ENCODE results near the gene IGFL3. TPM values are rescaled to one million over a fixed set of nuclear protein-coding genes. Genes with fewer than 3 reads are reported as not detected.
A peak's percentile ranks its signal among the peaks of the same experiment; 100 is the strongest.

The IGFL3 gene
- polyA plus RNA-seq, 1 donor (not counting 4 experiments of a cell fraction or from before 2014, with no cell fraction given): 344 TPM

DNA sequence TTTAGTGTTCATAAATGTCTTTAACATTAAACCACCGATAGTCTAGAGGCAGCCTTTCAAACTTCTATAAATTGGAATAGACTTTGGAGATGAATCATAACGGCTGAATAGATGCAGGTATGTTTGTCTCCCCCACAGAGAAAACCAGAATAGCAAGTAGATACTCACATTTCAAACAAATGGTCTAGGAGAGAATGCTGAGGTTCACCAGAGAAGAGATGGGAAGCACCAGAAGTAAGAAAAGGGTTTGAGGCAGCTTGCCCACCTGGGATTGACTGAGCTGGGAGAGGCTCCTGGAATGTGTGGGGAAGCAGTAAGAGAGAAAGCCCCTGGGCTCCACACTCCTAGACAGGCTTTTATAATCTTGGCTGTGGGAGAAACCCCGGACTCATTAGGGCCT is 6.4 kb downstream of the IGFL3 start:
- FAIRE-seq: peak; percentile 69
- Histone ChIP-seq H3K4me1 (ENCODE audit: control insufficient read depth, extremely low read depth, insufficient read depth, low read length) (peaks cover 40% of the 10 kb centered on the region), H4K20me1 (ENCODE audit: control insufficient read depth, extremely low read depth, insufficient read depth, low read length) (no peaks in the 10 kb centered on the region), H2AFZ (ENCODE audit: control insufficient read depth, low read length) (no peak overlapping the region), H3K36me3 (ENCODE audit: control insufficient read depth in 2 of 2, extremely low read depth in 1 of 2, insufficient read depth in 2 of 2, low read length in 2 of 2) (peaks cover 0 to 6% of the 10 kb centered on the region in 2 experiments), H3K9ac (ENCODE audit: control insufficient read depth, extremely low read depth, insufficient read depth, low read length) (peak overlapping the region; percentile 9), H3K9me1 (ENCODE audit: control insufficient read depth, extremely low read depth, insufficient read depth, low read length) (no peaks in the 10 kb centered on the region), H3K27ac (ENCODE audit: control insufficient read depth, insufficient read depth, low read length) (peak overlapping the region; percentile 70), H3K9me3 (ENCODE audit: control insufficient read depth, low read depth, low read length) (no peaks in the 10 kb centered on the region), H3K27me3 (ENCODE audit: control insufficient read depth, extremely low read depth, insufficient read depth, low read length) (no peaks in the 10 kb centered on the region), H3K4me2 (ENCODE audit: control insufficient read depth, extremely low read depth, insufficient read depth, low read depth, low read length) (peak overlapping the region; percentile 24), H3K79me2 (ENCODE audit: control insufficient read depth, insufficient read depth, low read length) (no peaks in the 10 kb centered on the region), H3K4me3 (ENCODE audit: control insufficient read depth in 2 of 3, extremely low read depth in 1 of 3, insufficient read depth in 2 of 3, low read depth in 1 of 3, low read length in 3 of 3) (no peak overlapping the region)
- dilution Hi-C loops (cut with MboI; ENCODE audit: extremely low pct_ligation_motif_present, low sequenced_read_pairs): no loop called here
- DNase-seq (ENCODE audit: low read depth, low spot score): no peak
- TF ChIP-seq, protein P1, sequence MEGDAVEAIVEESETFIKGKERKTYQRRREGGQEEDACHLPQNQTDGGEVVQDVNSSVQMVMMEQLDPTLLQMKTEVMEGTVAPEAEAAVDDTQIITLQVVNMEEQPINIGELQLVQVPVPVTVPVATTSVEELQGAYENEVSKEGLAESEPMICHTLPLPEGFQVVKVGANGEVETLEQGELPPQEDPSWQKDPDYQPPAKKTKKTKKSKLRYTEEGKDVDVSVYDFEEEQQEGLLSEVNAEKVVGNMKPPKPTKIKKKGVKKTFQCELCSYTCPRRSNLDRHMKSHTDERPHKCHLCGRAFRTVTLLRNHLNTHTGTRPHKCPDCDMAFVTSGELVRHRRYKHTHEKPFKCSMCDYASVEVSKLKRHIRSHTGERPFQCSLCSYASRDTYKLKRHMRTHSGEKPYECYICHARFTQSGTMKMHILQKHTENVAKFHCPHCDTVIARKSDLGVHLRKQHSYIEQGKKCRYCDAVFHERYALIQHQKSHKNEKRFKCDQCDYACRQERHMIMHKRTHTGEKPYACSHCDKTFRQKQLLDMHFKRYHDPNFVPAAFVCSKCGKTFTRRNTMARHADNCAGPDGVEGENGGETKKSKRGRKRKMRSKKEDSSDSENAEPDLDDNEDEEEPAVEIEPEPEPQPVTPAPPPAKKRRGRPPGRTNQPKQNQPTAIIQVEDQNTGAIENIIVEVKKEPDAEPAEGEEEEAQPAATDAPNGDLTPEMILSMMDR (optimal IDR thresholded peaks at IDR 0.05 in 1 of 3, IDR thresholded peaks at IDR 0.05 in 1 of 3, conservative IDR thresholded peaks at IDR 0.05 in 1 of 3; ENCODE audit: extremely low read depth in 1 of 3, insufficient read depth in 2 of 3, low read length in 3 of 3): no peak
- no peak for TF ChIP-seq EZH2 (IDR thresholded peaks at IDR 0.05; ENCODE audit: low read length)

DNA sequence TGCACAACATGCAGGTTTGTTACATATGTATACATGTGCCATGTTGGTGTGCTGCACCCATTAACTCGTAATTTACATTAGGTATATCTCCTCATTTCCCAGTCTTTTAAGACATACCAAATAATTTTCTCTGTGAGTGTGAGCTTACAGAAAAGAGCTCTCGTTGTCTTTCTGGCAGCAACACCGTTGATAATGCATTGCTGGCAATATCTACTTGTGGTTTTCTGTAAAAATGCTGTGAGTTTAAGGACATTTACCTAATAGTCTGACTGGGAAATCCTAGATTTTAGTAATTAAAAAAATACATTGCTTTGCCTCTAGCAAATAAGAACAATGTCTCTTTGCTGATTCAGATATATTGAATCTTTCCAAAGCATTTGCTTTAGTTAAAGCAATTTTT is 8.4 kb downstream of the IGFL3 start:
- no peak overlapping the region for H3K4me3 ChIP-seq (ENCODE audit: control insufficient read depth in 2 of 3, extremely low read depth in 1 of 3, insufficient read depth in 2 of 3, low read depth in 1 of 3, low read length in 3 of 3)
- dilution Hi-C loops (cut with MboI; ENCODE audit: extremely low pct_ligation_motif_present, low sequenced_read_pairs): no loop called here
- peaks cover 0 to 6% of the 10 kb centered on the region in 2 experiments for H3K36me3 ChIP-seq (ENCODE audit: control insufficient read depth in 2 of 2, extremely low read depth in 1 of 2, insufficient read depth in 2 of 2, low read length in 2 of 2)
- no peaks in the 10 kb centered on the region for H3K79me2 ChIP-seq (ENCODE audit: control insufficient read depth, insufficient read depth, low read length)
- no peak overlapping the region for H2AFZ ChIP-seq (ENCODE audit: control insufficient read depth, low read length)
- no peaks in the 10 kb centered on the region for H4K20me1 ChIP-seq (ENCODE audit: control insufficient read depth, extremely low read depth, insufficient read depth, low read length)
- FAIRE-seq (no peak), DNase-seq (ENCODE audit: low read depth, low spot score) (no peak)
- H3K27me3 ChIP-seq (ENCODE audit: control insufficient read depth, extremely low read depth, insufficient read depth, low read length): no peaks in the 10 kb centered on the region
- H3K9me3 ChIP-seq (ENCODE audit: control insufficient read depth, low read depth, low read length): no peaks in the 10 kb centered on the region
- H3K27ac ChIP-seq (ENCODE audit: control insufficient read depth, insufficient read depth, low read length): peak overlapping the region; percentile 92
- H3K9ac ChIP-seq (ENCODE audit: control insufficient read depth, extremely low read depth, insufficient read depth, low read length): peak overlapping the region; percentile 75
- peaks cover 45% of the 10 kb centered on the region for H3K4me1 ChIP-seq (ENCODE audit: control insufficient read depth, extremely low read depth, insufficient read depth, low read length)
- H3K4me2 ChIP-seq (ENCODE audit: control insufficient read depth, extremely low read depth, insufficient read depth, low read depth, low read length): peak overlapping the region; percentile 89
- TF ChIP-seq, protein P1 (optimal IDR thresholded peaks at IDR 0.05 in 1 of 3, IDR thresholded peaks at IDR 0.05 in 1 of 3, conservative IDR thresholded peaks at IDR 0.05 in 1 of 3; ENCODE audit: extremely low read depth in 1 of 3, insufficient read depth in 2 of 3, low read length in 3 of 3): no peak
- no peaks in the 10 kb centered on the region for H3K9me1 ChIP-seq (ENCODE audit: control insufficient read depth, extremely low read depth, insufficient read depth, low read length)

Measured in keratinocyte (primary cell).